Astrocyte (in vitro differentiated cells and primary cell): ENCODE data around the gene SIGLEC8. TPM values are rescaled to one million over a fixed set of nuclear protein-coding genes. Genes with fewer than 3 reads are reported as not detected.

Experiments used
- DNase-seq: peaks from one replicate; pipeline ENCODE4 v3.0.0-alpha.2; 2010; ENCODE audit warnings: low read depth
- FAIRE-seq: peaks from 2 replicates; lab custom pipeline; 2011; peaks lifted over from hg19 to GRCh38; lab: Jason Lieb, UNC
- H2AFZ ChIP-seq: 2 replicates; pipeline ENCODE4 v1.6.0; 2012; ENCODE audit warnings: low read depth, low read length, inconsistent platforms
- H3K27ac ChIP-seq: 2 replicates; pipeline ENCODE4 v1.5.1; 2011; ENCODE audit warnings: low read depth, low read length, inconsistent platforms
- H3K27me3 ChIP-seq: 2 replicates; pipeline ENCODE4 v1.6.0; 2011; ENCODE audit warnings: low read length, inconsistent platforms; ENCODE audit not compliant: insufficient read depth
- H3K36me3 ChIP-seq: 2 replicates; pipeline ENCODE4 v1.5.1; 2011; ENCODE audit warnings: low read length, inconsistent platforms; ENCODE audit not compliant: insufficient read depth
- H3K4me1 ChIP-seq: 2 replicates; pipeline ENCODE4 v1.5.1; 2011; ENCODE audit warnings: low read length, inconsistent platforms; ENCODE audit not compliant: insufficient read depth
- H3K4me2 ChIP-seq: 2 replicates; pipeline ENCODE4 v1.6.0; 2012; ENCODE audit warnings: low read length, inconsistent platforms
- H3K4me3 ChIP-seq: 2 replicates; pipeline ENCODE4 v1.5.1; 2011; ENCODE audit warnings: low read depth, mild to moderate bottlenecking, low read length, inconsistent platforms; ENCODE audit not compliant: insufficient read depth
- H3K79me2 ChIP-seq: 2 replicates; pipeline ENCODE4 v1.6.0; 2012; ENCODE audit warnings: mild to moderate bottlenecking, low read length, inconsistent platforms; ENCODE audit not compliant: insufficient read depth
- H3K9ac ChIP-seq: 2 replicates; pipeline ENCODE4 v1.6.0; 2012; ENCODE audit warnings: mild to moderate bottlenecking, low read length, inconsistent platforms
- H3K9me3 ChIP-seq: 2 replicates; pipeline ENCODE4 v1.5.1; 2012; ENCODE audit warnings: low read depth, mild to moderate bottlenecking, low read length, inconsistent platforms; ENCODE audit not compliant: insufficient read depth
- H4K20me1 ChIP-seq: 2 replicates; pipeline ENCODE4 v1.6.0; 2012; ENCODE audit warnings: low read length, inconsistent platforms; ENCODE audit not compliant: insufficient read depth
- H3K27ac Mint-ChIP-seq: one replicate; pipeline ENCODE4 v1.8.0; 2021; ENCODE audit warnings: mild to moderate bottlenecking, mixed read lengths; ENCODE audit not compliant: unreplicated experiment
- H3K27me3 Mint-ChIP-seq: one replicate; pipeline ENCODE4 v1.8.0; 2021; ENCODE audit warnings: low read depth, mixed read lengths; ENCODE audit not compliant: unreplicated experiment
- H3K36me3 Mint-ChIP-seq: one replicate; pipeline ENCODE4 v1.8.0; 2021; ENCODE audit warnings: low read depth, mixed read lengths; ENCODE audit not compliant: unreplicated experiment
- H3K4me1 Mint-ChIP-seq: one replicate; pipeline ENCODE4 v1.8.0; 2021; ENCODE audit warnings: low read depth, mixed read lengths; ENCODE audit not compliant: unreplicated experiment
- H3K4me3 Mint-ChIP-seq: one replicate; pipeline ENCODE4 v1.8.0; 2021; ENCODE audit warnings: mild to moderate bottlenecking, moderate library complexity, mixed read lengths; ENCODE audit not compliant: unreplicated experiment
- H3K9me3 Mint-ChIP-seq: one replicate; pipeline ENCODE4 v1.8.0; 2021; ENCODE audit warnings: mild to moderate bottlenecking, mixed read lengths; ENCODE audit not compliant: unreplicated experiment
- EZH2 ChIP-seq: IDR thresholded peaks from 2 replicates; pipeline ENCODE4 v1.6.1; 2012; ENCODE audit warnings: mild to moderate bottlenecking, low read length, inconsistent platforms; ENCODE audit not compliant: insufficient read depth
- total RNA-seq: library from RNA; stranded (reverse); gene quantifications from 2 replicates; pipeline ENCODE4 v1.2.1, GENCODE V29; 2021
- TF ChIP-seq, protein P1 (sequence below): IDR thresholded peaks from 2 replicates; pipeline ENCODE4 v1.5.1; 2011; ENCODE audit warnings: low read depth, mild to moderate bottlenecking, inconsistent platforms, low read length, moderate library complexity; ENCODE audit not compliant: insufficient read depth

SIGLEC8 gene
- total RNA-seq, 1 donor from 2014 or later, result not detected

DNA sequence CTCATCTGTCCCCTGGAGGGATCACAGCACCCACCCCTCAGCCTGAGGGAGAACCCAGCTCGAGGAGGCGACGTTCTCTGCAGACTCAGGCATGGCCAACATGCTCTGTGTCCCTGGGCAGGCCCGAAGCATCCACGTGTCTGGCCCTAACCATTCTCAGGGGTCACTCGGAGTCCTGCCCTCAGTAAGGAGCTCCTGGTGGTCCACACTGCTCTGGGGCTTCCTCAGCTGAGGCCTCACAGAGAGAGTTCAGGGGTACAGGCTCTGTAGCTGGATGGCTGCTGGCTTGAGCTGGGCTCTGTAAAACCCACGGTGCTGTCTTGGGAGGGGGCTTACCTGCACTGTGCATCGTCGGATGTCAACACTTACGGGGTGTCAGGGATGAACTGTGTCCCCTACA is 4.4 kb upstream of the SIGLEC8 start:
- Mint-ChIP-seq H3K9me3 (no peaks in the 10 kb centered on the region), H3K27ac (no peak overlapping the region), H3K27me3 (peaks cover 52% of the 10 kb centered on the region), H3K36me3 (no peaks in the 10 kb centered on the region), H3K4me3 (no peak overlapping the region), H3K4me1 (no peaks in the 10 kb centered on the region)
- Histone ChIP-seq H3K79me2 (no peaks in the 10 kb centered on the region), H4K20me1 (no peaks in the 10 kb centered on the region), H3K4me3 (no peak overlapping the region), H3K9me3 (no peaks in the 10 kb centered on the region), H3K9ac (no peak overlapping the region), H3K27me3 (no peaks in the 10 kb centered on the region), H3K4me1 (no peaks in the 10 kb centered on the region), H2AFZ (no peak overlapping the region), H3K4me2 (no peak overlapping the region), H3K36me3 (no peaks in the 10 kb centered on the region), H3K27ac (no peak overlapping the region)
- DNase-seq (no peak), FAIRE-seq (no peak)
- no peak for TF ChIP-seq EZH2
- TF ChIP-seq, protein P1, sequence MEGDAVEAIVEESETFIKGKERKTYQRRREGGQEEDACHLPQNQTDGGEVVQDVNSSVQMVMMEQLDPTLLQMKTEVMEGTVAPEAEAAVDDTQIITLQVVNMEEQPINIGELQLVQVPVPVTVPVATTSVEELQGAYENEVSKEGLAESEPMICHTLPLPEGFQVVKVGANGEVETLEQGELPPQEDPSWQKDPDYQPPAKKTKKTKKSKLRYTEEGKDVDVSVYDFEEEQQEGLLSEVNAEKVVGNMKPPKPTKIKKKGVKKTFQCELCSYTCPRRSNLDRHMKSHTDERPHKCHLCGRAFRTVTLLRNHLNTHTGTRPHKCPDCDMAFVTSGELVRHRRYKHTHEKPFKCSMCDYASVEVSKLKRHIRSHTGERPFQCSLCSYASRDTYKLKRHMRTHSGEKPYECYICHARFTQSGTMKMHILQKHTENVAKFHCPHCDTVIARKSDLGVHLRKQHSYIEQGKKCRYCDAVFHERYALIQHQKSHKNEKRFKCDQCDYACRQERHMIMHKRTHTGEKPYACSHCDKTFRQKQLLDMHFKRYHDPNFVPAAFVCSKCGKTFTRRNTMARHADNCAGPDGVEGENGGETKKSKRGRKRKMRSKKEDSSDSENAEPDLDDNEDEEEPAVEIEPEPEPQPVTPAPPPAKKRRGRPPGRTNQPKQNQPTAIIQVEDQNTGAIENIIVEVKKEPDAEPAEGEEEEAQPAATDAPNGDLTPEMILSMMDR, result no peak

DNA sequence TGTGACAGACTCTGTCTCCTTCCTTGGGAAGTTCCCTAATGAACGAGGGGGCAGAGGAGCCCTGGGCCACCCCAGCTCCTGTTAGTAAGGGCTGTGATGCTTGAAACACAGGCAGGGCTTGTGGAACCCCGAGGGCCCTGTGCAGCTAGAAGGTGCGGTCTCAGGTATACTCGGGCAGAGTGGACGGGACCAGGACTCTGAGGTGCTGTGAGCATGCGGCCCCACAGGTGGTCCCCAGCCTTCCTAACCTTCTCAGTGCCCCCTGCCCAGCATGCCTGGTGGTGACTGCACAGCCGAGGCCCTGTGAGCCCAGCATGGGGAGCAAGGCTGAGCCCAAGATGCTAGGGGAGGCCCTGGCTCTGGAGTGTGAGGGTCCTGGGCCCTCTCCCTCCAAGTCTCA is 4.0 kb upstream of the SIGLEC8 start:
- no peak for FAIRE-seq
- H3K27ac Mint-ChIP-seq, result no peak overlapping the region
- no peaks in the 10 kb centered on the region for H3K4me1 ChIP-seq

DNA sequence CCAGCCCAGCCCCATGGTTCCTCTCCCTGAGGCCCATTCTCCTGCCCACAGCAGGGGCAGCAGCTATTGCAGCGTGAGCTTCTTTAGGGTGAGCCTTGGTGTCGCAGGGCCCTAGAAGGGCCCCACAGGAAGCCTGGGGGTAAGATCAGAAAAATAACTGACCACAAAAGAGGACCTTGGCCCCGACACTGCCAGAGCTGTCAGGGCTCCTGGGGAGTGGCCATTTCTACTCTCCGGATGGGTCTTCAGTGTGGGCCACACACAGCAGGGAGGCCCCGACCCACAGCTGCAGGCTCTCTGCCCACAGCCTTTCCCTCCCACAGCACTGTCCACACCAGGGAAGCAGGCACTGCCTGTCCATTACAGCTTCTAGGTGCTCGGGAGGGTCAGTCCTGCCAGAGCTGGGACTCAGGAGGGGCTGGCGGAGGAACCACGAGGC is 3.5 kb upstream of the SIGLEC8 start:
- no peak overlapping the region for H3K4me3 Mint-ChIP-seq
- H3K27ac ChIP-seq, result no peak overlapping the region
- H4K20me1 ChIP-seq, result no peaks in the 10 kb centered on the region
- H3K9ac ChIP-seq, result no peak overlapping the region
- H3K9me3 ChIP-seq, result peaks cover 4% of the 10 kb centered on the region
- DNase-seq (no peak), FAIRE-seq (no peak)
- TF ChIP-seq, protein P1, result no peak
- TF ChIP-seq EZH2, result no peak
- no peaks in the 10 kb centered on the region for H3K9me3 Mint-ChIP-seq
- H3K4me3 ChIP-seq, result no peak overlapping the region
- no peaks in the 10 kb centered on the region for H3K36me3 ChIP-seq
- no peak overlapping the region for H2AFZ ChIP-seq
- H3K27me3 Mint-ChIP-seq, result peaks cover 43% of the 10 kb centered on the region
- no peaks in the 10 kb centered on the region for H3K27me3 ChIP-seq
- no peaks in the 10 kb centered on the region for H3K36me3 Mint-ChIP-seq
- H3K27ac Mint-ChIP-seq, result no peak overlapping the region
- H3K79me2 ChIP-seq, result no peaks in the 10 kb centered on the region
- H3K4me1 ChIP-seq, result no peaks in the 10 kb centered on the region
- H3K4me1 Mint-ChIP-seq, result no peaks in the 10 kb centered on the region
- no peak overlapping the region for H3K4me2 ChIP-seq

More for the DNA sequence above, 4.0 kb upstream of the SIGLEC8 start:
- Histone ChIP-seq H3K36me3 (no peaks in the 10 kb centered on the region), H3K4me2 (no peak overlapping the region), H3K9ac (no peak overlapping the region), H3K4me3 (no peak overlapping the region), H3K79me2 (no peaks in the 10 kb centered on the region), H3K9me3 (peaks cover 3% of the 10 kb centered on the region), H3K27ac (no peak overlapping the region), H3K27me3 (no peaks in the 10 kb centered on the region), H2AFZ (no peak overlapping the region), H4K20me1 (no peaks in the 10 kb centered on the region)
- TF ChIP-seq, protein P1, result no peak
- no peak for TF ChIP-seq EZH2
- Mint-ChIP-seq H3K4me3 (no peak overlapping the region), H3K4me1 (no peaks in the 10 kb centered on the region), H3K36me3 (no peaks in the 10 kb centered on the region), H3K9me3 (no peaks in the 10 kb centered on the region), H3K27me3 (peaks cover 48% of the 10 kb centered on the region)
- DNase-seq, result no peak
